Measurements from ENCODE around the gene PTPRD.

Gene PTPRD

DNA sequence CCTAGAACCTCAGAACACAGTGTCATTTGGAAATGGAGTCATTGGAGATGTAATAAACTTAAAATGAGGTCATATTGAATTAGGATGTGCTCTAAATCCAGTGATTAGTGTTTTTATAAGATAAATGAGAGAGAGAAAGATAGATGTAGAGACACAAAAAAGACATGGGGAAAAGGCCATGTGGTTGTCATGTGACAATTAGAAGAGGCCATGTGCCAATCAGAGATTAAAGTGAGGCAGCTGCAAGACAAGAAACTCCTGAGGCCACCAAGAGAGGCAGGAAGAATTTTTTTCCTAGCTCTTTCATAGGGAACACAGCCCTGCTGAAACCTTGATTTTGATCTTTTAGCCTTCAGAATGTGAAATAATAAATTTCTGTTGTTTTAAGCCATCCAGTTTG lies 1307.2 kb downstream of the PTPRD start:
- DNase-seq (ENCODE audit: low read depth): no peak

DNA sequence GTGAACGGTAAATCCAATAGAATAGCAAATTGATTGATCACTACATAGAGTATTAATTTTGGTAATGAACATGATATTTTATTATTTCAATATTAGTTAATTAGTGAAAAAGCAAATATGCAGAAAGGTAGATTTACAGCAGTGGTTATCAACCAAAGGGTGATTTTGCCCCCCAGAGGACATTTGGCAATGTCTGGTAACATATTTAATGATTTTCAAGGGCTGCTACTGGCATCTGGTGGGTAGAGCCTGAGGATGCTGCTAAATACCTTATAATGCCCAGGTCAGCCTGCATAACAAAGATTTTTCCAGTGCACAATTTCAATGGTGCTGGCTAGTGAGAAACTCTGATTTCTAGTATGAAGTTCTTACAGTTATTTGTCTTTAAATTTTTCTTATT lies 1313.7 kb downstream of the PTPRD start:
- no peak for DNase-seq (ENCODE audit: low read depth)

DNA sequence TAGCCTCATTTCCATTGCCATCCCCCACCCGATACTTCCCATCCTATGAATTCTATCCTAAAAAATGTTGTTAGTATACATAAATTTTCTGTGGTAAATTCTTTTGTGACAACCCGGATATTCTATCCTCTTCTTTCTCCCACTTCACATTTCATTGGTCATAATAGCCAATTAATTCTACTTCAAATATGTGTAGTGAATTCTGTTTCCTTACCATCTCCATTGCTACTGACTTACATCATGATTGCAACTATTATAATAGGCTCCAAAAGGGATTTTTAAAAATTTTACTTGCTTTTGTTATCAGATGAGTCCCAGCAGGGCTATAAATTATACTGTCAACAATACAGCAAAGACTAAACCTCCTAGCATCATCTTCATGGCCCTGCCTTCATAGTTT lies 1326.8 kb downstream of the PTPRD start:
- DNase-seq (ENCODE audit: low read depth): no peak

DNA sequence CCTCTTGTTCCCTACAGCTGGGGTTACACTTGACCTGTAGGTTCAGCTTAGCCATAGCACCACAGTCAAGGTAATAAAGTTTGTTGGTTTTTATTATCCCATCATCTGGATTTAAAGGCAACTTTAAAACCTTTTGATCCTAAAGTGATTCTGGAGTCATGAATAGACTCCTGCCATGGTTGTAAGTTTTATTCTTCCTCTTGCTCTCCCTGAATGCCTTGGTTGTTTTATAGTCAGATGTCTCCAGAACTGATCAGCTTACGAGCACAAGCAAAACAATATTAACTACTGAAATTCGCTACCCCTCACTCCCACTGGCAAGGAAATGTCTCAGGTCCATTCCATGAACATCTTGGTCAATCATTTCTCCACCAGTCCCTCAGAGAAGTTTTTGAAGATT lies 1328.6 kb downstream of the PTPRD start:
- no peak for DNase-seq (ENCODE audit: low read depth)

DNA sequence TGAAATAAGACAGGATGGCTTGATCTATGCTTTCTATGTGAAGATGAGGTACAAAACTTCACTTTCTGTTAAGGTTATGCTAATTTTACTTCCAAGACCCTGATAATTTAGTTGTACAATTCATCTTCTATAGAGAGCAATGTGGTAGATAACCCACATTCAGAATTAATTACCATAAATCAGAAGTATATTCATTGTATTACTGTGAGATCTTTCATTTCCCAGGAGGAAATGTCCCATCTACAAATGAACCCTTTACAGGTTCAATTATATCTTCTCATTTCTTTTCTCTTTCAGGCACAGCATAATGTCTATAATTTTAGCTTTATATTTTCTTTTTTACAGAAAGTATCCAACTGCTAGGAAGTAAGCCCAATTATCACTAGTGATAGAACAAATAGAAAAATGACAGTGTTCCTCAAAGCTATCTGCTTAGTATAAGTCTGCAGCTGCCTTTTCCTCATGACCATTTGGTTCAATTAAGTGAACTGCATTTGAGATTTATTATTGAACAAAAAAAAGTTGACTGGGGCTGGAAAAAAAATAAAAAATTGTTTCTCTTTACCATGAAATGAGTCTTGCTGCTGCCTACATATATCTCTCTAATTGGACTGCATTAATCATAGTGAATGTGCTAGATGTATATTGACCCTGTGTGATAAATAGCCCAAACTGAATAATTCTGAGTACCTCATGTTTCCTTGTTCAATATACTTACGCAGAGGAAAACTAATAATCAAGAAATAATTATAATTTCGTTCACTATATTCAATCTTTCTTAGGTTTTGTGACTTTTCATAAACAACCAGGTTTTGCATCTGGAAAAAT lies 1329.4 kb downstream of the PTPRD start:
- DNase-seq (ENCODE audit: low read depth): no peak

DNA sequence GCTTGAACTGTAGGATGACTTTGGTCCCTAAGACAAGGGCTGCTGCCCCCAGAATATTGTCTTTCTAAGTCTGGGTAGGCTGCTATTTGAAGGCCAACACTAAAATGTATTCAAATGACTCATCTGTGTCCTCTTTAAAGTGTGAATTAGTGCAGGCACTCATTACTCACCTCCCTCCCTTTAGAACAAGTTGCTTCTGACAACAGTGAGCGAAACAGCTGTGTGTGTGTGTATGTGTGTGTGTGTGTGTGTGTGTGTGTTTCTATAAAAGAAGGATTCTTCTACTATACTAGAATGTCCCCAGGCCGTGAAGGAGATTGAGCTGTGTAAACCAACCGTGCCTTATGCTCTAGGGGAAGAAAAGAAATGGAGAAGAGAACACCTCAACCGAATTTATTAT lies 1337.2 kb downstream of the PTPRD start:
- no peak for DNase-seq (ENCODE audit: low read depth)

DNA sequence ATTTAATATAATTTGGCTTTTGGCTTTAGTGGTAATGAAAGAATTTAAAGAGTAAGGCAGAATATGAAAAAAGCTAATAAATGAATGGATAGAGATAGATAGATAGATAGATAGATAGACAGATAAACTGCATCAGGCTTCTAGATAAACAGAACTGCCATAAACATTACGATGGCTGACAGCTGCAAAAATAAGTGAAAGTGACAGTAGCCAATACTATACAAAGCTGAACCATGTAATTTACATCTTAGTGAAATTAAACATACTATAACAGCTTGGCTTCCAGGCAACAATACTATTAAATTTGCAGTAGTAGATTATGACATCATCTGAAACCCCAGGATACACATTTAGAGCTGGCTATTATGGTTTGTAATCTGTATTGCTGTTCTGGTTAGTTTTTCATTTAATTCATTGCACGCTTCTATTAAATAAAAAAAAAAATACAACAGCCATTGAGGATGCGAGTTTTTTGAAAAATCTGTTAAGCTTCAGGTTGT lies 1354.8 kb downstream of the PTPRD start:
- DNase-seq (ENCODE audit: low read depth): no peak

DNA sequence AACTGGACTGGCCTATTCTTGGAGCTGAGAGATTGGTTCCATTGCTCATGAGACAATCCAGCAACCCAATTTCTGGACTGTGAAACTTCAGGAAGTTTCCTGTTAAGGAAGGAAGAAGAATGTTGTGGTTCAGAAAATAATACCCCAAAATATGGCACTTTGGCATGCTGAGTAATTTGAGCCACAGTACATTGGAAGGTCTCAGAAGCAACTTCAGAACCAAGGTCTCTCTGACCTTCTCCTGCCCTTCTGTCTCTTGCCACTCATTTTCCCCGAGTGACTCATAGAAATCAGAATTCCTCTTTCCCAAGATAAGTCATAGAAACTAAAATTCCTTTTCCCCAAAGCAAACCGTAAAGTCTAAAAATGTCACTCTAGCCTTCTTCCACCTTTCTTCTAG lies 1366.1 kb downstream of the PTPRD start:
- no peak for DNase-seq (ENCODE audit: low read depth)

DNA sequence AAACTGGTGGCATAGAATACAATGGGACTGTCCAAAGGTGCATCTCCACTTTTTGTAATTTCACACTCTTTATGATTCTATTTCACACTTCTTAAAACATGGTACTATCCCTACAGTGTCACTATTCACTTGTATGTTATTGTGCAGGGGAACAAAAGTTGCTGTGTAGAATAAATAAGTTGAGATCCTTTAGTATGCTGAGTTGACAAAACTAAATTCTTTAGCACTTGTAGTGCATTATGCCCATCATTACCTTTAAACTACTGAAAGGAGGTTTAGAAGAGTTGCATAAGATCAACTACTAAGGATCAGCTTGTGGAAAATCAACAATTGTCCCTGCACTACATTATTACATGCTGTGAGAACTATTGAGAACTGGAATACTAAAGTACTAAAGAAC lies 1380.9 kb downstream of the PTPRD start:
- DNase-seq (ENCODE audit: low read depth): no peak

DNA sequence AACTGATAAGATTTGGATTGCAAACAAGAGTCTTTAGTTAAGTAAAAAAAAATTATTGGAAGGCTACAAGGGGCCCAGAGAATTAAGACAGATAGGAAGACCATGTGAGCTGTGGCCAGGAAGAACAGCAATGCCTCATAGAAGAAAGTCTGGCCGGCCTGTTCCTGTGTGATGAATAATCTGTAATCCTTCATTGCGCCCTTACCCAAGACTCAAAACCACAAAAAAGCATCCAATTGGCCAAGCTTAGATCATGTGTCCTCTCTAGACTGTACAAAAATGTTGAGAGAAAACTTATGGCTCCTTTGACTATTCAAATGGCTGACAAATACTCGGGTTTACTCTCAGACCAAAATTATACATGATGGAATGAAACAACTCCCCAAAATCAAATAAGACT lies 1383.5 kb downstream of the PTPRD start:
- DNase-seq (ENCODE audit: low read depth): no peak

DNA sequence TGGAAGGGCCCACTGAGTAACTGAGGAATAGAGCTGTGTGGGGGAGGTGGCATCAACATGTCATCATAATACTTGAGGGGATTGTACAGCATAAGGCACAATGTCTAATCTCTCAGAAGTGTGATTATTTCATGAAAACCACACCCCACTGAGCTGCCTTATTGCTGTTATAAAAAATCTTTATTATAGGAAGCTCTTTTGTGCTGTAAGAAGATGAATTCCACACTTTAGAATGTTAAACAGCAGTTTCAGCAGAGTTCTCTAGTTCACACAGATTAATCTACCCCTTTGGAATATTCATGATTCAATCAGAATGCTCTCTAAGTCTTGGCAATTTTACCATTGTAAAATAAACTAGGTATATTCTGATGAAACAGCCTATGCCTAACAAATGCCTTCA lies 1389.6 kb downstream of the PTPRD start:
- DNase-seq (ENCODE audit: low read depth): no peak

DNA sequence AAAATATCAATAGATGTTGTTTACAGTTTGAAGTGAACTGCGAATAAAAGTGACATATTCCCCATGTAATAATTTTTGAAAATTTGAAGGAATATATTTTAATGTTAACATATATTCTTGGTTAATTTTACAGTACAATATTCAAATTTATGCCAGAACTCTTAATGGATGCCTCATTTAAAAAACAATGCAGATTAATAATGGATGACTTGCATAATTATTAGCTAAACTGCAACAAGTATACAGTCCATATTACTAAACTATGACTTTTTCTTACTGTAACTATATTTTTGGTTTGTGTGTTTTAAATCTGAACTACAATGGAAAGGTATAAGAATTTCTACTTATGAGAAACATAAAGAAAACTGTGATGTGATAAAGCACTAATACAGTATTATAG lies 1390.1 kb downstream of the PTPRD start:
- DNase-seq (ENCODE audit: low read depth): no peak

DNA sequence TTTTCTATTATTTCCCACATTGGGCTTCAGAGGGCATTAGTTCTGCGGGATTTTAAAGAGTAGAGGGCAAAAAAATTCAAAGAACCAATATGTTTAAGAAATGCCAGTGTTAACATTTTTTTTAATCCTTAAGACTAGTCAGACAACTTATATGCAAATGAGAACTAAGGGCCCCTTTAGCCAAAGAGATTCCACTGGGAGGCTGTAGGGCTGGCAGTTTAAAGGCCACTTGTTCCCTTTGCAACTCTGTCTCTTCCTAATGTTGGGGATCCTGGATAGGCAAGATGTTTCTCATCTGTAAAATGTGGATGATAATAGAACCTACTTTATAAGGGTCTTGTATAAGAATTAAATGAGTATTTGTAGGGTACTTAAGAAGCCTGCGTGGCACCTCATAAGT lies 1395.9 kb downstream of the PTPRD start:
- no peak for DNase-seq (ENCODE audit: low read depth)

DNA sequence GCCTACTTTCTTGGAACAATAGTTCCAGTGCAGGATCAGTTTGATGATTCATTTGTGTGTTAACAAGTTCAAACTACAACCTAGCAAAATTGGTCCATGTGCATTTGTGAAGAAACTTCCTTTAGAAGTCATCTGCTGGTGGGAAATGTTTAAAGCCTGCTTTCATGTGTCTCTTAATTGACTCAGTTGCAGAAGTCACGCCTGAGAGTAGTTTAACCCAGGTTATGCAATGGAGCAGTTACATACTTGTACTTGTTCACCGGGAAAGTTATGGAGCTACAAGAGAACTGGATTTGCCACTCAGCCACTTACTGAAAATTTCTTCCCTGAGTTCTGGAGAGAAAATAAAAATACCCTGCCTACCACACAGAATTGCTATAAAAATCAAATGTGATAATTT lies 1397.8 kb downstream of the PTPRD start:
- DNase-seq (ENCODE audit: low read depth): no peak

DNA sequence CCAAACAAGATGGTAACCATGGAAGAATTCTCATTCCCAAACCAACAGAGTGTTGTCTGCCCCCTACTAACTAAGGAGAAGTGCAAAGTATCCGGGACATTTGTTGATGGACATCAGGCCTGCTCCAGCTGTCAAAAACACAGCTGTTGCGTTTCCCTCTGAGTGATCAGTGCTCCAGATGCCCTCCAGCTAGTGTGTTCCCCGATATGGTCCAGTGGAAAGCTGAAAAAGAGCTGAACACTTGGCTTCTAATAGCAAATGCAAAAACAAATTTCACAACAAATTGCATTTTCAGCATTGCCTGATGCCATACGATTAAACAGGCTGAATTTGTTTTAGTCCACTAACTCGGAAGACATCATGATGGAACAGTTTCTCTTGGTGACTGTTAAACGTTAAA lies 1398.7 kb downstream of the PTPRD start:
- no peak for DNase-seq (ENCODE audit: low read depth)

DNA sequence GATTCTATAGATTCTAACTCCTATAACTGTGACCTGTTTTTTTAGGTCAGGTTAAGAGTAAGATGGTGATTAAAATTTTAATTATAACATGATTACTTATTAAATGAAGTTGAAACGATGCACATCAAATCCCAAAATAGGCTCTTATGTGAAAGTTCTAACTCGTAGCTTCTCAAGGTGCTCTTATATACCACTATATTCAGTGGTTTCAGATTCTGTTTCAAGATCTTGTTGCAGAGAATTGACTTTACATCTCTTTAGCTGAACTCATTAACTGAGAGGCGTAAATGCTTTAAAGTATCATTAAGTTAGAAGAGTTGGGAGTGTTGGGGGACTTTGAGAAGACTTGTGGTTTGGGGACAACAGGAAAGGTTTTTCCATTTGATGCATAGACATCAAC lies 1399.8 kb downstream of the PTPRD start:
- no peak for DNase-seq (ENCODE audit: low read depth)

DNA sequence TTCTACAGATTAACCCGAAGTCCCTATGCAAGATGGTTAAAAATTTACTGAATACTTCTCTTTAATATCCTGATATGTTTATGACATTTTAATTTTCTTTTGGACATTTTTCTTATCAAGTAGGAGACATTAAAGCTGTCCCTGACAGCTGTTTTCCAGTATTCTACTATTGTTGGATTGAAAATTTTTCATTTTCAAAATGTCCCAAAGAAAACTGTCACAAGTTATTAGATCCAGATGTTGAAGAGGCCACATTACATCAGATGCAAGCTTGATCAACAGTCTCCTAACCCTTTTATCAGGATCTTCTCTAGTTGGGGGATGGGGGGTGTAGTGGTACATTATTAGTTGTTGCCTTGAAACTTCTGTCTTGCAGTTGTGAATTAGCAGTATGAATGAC lies 1410.5 kb downstream of the PTPRD start:
- DNase-seq (ENCODE audit: low read depth): no peak

DNA sequence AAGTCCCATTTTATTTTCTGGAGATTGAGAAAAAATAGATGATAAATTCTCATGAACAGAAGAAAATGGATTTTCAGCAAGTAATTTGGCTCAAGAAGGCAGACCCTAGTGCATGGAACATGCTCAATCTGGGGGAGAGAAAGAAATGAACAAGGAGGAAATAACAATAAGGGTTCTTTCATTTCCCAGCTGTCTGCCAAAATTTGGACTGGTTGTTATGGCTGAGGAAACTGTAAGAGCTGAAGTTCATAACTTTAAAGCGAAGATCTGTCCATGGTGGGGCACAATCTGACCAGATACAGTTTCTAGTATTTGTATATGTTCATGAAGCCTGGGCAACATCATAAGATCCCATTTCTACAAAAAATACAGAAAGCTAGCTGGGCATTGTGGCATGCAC lies 1426.7 kb downstream of the PTPRD start:
- no peak for DNase-seq (ENCODE audit: low read depth)

DNA sequence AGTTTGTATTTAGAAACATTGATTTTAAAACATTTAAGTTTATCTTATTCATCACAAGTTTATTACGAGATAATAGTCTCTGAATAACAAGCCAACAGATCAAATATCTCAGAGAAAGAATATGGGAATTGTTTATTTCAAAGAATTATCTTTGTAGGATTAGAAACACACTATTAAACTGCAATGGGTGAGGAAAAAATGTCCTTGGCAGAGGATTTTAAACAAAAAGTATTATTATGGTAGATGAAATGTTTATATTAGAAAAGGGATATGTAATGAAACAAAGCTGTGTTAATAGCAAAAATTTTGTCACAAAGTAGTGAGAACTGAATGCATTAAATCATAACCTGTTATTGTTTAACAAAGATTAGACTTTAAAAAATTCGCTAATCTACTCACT lies 1430.4 kb downstream of the PTPRD start:
- DNase-seq (ENCODE audit: low read depth): no peak

DNA sequence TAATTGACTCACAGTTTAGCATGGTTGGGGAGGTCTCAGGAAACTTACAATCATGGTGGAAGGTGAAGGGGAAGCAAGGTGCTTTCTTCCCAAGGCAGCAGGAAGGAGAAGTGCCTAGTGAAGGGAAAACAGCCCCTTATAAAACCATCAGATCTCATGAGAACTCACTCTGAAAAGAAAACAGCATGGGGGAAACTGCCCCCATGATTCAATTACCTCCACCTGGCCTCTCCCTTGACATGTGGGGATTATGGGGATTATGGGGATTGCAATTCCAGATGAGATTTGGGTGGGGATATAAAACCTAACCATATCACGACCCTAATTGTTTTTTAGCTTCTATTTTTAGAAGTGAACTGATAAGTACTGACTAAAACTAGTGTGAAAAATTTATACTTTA lies 1435.7 kb downstream of the PTPRD start:
- no peak for DNase-seq (ENCODE audit: low read depth)

DNA sequence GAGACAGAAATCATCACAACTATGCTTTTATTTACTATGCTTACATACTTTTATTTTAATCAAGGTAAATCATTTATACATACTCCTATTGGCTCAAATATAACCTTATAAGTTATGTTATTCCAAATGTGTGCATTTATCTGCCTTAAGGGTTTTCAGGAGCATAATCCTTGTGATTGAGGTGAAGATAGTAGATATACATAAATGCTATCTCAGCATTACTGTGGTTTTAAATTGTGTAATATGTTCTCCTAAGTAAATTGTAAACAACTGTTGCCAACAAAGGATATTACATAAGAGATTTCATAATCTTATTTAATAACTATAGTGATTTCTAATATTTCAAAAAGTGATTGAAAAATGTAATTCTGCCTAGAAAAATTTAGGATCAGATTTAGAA lies 1438.4 kb downstream of the PTPRD start:
- no peak for DNase-seq (ENCODE audit: low read depth)

DNA sequence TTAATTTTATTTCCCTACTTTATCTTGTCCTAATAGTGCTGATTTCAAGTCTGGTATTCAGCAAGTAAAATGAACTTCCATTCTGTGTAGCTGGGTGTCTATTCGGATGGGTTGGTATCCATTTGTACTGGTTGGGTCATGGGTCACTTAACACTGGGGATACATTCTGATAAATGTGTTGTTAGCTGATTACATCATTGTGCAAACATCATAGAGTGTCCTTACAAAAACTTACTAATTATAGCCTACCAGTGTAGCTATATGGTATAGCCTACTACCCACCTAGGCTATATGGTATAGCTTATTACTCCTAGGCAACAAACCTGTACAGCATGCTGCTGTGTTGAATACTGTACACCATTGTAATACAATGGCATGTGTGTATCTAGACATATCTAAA lies 1439.5 kb downstream of the PTPRD start:
- DNase-seq (ENCODE audit: low read depth): no peak

DNA sequence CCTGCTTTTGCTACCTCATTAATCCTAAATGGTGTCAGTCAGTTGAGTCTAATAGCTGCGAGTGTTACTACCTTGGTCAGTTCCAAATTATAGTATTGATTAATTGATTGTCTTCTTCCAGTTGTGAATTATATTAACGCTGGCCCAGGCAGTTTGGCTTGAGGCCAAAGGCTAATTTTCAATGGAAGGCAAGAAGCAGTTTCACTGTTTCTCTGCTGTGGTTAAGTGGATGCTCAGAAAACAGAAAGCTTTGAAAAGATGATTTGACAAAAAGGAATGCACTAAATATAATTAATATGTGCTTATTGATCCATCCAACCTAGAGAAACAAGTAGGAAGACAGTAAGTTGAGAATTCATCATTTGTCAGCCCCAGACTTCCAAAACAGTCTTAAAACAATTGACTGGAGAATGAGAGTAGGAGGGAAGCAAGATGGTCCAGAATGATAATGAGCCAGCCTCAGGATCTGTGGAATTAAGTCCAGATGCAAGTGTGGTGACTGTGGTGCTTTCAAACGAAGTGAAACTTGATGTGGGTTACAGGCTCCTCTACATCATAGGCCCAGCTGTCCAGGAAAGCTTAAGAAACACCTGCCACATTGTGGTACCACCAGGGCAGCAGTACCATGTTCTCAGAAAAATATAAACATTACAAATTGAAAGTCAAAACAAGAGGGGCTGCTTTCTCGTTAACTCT lies 1442.2 kb downstream of the PTPRD start:
- no peak for DNase-seq (ENCODE audit: low read depth)

DNA sequence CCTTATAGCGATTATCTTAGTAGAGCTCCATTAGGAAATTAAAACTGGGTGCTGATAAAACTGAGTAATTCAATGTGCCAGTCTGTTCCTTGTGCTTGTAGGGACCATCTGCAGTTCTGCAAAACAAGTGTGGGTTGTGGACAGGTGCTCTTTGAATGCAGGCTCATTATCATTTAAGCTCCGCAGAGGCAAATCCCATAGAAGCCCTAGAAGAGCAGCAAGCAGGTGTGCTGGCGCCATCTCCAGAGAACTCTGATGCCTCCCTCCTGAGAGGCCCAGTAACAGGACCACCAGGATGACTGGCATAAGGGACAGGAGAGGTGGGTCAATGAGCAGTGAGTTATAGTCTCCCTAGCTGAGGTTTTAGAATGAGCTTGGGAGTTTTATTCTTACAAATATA lies 1470.8 kb downstream of the PTPRD start:
- no peak for DNase-seq (ENCODE audit: low read depth)
